HL-60 (cell line): Measurements from ENCODE around the gene NME3.

Experiments used
- DNase-seq, 2 experiments: peaks; one replicate each; pipeline ENCODE4 v3.0.0-alpha.2; 2010 to 2020; ENCODE audit warnings: low read depth in 1 of 2, low spot score in 1 of 2
- H3K27ac ChIP-seq: fragments of 250-450 bp; sonication (Bioruptor Pico); replicated peaks from 2 replicates; pipeline ENCODE4 v1.5.1; 2020; ENCODE audit warnings: mild to moderate bottlenecking, moderate library complexity
- H3K27me3 ChIP-seq: fragments of 250-450 bp; sonication (Bioruptor Pico); 2 replicates; pipeline ENCODE4 v1.5.1; 2021; ENCODE audit warnings: mild to moderate bottlenecking, moderate library complexity; ENCODE audit not compliant: insufficient read depth, poor library complexity, severe bottlenecking
- H3K4me3 ChIP-seq: replicated peaks from 2 replicates; pipeline ENCODE4 v1.5.1; 2011; ENCODE audit warnings: mild to moderate bottlenecking, control low read depth, low read length; ENCODE audit not compliant: insufficient read depth
- GABPA ChIP-seq: IDR thresholded peaks from 2 replicates; pipeline ENCODE4 v1.6.1; 2012; ENCODE audit warnings: low read depth
- POLR2AphosphoS5 ChIP-seq: IDR thresholded peaks from 2 replicates; pipeline ENCODE4 v1.6.1; 2012; ENCODE audit warnings: low read depth
- SPI1 ChIP-seq: IDR thresholded peaks from 2 replicates; pipeline ENCODE4 v1.6.1; 2012; ENCODE audit warnings: low read depth, mild to moderate bottlenecking, borderline replicate concordance
- TF ChIP-seq, protein P1 (sequence below): IDR thresholded peaks from 2 replicates; pipeline ENCODE4 v1.6.1; 2012; ENCODE audit warnings: low read depth; ENCODE audit not compliant: insufficient replicate concordance
- TF ChIP-seq, protein P2 (sequence below): IDR thresholded peaks from one replicate; pipeline ENCODE4 v1.5.1; 2011; ENCODE audit warnings: low read length, control low read depth, inconsistent platforms; ENCODE audit not compliant: insufficient read depth

Gene NME3

GRCh38 chr16:1786242-1787055 is 15.1 kb upstream of the NME3 start:
- no peak overlapping the region for H3K27ac ChIP-seq
- DNase-seq, result no peak
- TF ChIP-seq GABPA (no peak), SPI1 (no peak), POLR2AphosphoS5 (no peak)
- TF ChIP-seq, protein P1, sequence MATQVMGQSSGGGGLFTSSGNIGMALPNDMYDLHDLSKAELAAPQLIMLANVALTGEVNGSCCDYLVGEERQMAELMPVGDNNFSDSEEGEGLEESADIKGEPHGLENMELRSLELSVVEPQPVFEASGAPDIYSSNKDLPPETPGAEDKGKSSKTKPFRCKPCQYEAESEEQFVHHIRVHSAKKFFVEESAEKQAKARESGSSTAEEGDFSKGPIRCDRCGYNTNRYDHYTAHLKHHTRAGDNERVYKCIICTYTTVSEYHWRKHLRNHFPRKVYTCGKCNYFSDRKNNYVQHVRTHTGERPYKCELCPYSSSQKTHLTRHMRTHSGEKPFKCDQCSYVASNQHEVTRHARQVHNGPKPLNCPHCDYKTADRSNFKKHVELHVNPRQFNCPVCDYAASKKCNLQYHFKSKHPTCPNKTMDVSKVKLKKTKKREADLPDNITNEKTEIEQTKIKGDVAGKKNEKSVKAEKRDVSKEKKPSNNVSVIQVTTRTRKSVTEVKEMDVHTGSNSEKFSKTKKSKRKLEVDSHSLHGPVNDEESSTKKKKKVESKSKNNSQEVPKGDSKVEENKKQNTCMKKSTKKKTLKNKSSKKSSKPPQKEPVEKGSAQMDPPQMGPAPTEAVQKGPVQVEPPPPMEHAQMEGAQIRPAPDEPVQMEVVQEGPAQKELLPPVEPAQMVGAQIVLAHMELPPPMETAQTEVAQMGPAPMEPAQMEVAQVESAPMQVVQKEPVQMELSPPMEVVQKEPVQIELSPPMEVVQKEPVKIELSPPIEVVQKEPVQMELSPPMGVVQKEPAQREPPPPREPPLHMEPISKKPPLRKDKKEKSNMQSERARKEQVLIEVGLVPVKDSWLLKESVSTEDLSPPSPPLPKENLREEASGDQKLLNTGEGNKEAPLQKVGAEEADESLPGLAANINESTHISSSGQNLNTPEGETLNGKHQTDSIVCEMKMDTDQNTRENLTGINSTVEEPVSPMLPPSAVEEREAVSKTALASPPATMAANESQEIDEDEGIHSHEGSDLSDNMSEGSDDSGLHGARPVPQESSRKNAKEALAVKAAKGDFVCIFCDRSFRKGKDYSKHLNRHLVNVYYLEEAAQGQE, result no peak
- TF ChIP-seq, protein P2, sequence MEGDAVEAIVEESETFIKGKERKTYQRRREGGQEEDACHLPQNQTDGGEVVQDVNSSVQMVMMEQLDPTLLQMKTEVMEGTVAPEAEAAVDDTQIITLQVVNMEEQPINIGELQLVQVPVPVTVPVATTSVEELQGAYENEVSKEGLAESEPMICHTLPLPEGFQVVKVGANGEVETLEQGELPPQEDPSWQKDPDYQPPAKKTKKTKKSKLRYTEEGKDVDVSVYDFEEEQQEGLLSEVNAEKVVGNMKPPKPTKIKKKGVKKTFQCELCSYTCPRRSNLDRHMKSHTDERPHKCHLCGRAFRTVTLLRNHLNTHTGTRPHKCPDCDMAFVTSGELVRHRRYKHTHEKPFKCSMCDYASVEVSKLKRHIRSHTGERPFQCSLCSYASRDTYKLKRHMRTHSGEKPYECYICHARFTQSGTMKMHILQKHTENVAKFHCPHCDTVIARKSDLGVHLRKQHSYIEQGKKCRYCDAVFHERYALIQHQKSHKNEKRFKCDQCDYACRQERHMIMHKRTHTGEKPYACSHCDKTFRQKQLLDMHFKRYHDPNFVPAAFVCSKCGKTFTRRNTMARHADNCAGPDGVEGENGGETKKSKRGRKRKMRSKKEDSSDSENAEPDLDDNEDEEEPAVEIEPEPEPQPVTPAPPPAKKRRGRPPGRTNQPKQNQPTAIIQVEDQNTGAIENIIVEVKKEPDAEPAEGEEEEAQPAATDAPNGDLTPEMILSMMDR, result no peak
- no peaks in the 10 kb centered on the region for H3K27me3 ChIP-seq
- H3K4me3 ChIP-seq, result no peak overlapping the region

DNA sequence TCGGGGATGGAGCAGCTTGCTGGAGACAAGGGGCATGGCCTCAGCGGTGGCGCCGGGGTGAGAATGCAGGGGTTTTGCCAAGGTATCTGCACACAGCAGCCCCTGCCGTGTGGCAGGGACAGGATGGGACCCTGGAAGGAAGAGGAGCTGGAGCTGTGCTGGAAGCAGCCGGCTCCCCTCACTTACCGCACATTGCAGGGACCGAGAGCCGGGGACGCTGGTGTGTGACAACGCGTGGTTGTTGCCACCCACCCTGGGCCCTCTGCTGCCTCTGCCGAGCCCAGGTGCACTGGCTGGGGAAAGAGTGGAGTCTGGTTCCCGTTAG is 14.5 kb upstream of the NME3 start:
- no peak overlapping the region for H3K4me3 ChIP-seq
- H3K27ac ChIP-seq, result no peak overlapping the region
- DNase-seq, result no peak
- TF ChIP-seq, protein P2, result no peak
- TF ChIP-seq SPI1 (no peak), POLR2AphosphoS5 (no peak), GABPA (no peak)
- TF ChIP-seq, protein P1, result no peak
- no peaks in the 10 kb centered on the region for H3K27me3 ChIP-seq

- no peak for DNase-seq
These were observed 13.9 kb upstream of the NME3 start for GRCh38 chr16:1784977-1785845.

More at GRCh38 chr16:1784977-1785845, 13.9 kb upstream of the NME3 start:
- no peak overlapping the region for H3K27ac ChIP-seq
- TF ChIP-seq GABPA, result no peak
- TF ChIP-seq, protein P2, result no peak
- TF ChIP-seq SPI1, result no peak
- TF ChIP-seq POLR2AphosphoS5, result no peak
- TF ChIP-seq, protein P1, result no peak
- H3K27me3 ChIP-seq, result no peaks in the 10 kb centered on the region
- no peak overlapping the region for H3K4me3 ChIP-seq
